ENCODE data around the gene UCP2.

The UCP2 gene

DNA sequence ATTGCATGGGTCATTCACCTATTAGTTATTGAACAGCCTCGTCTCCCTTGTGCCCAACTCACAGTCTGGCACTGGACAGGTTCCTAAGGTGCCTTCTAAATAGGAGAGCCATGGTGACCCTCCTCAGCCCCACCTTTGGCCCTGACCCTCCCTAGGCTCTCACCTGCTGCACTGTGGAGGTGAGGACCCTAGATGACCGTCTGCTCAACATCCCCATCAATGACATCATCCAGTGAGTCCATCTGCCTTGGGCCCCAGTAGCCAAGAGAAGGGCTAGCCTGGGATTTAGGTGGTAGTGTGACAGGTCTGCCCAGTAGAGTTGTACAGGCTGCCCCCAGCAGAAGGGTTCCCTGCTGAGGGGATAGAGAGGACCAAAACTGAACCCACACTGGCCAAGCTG is 13.6 kb downstream of the UCP2 start:
- DNase-seq: no peak

- no peak for DNase-seq
Measured at GRCh38 chr11:73968356-73968966, 14.2 kb downstream of the UCP2 start.

GRCh38 chr11:73965764-73966121 is 16.9 kb downstream of the UCP2 start:
- no peak for DNase-seq

DNA sequence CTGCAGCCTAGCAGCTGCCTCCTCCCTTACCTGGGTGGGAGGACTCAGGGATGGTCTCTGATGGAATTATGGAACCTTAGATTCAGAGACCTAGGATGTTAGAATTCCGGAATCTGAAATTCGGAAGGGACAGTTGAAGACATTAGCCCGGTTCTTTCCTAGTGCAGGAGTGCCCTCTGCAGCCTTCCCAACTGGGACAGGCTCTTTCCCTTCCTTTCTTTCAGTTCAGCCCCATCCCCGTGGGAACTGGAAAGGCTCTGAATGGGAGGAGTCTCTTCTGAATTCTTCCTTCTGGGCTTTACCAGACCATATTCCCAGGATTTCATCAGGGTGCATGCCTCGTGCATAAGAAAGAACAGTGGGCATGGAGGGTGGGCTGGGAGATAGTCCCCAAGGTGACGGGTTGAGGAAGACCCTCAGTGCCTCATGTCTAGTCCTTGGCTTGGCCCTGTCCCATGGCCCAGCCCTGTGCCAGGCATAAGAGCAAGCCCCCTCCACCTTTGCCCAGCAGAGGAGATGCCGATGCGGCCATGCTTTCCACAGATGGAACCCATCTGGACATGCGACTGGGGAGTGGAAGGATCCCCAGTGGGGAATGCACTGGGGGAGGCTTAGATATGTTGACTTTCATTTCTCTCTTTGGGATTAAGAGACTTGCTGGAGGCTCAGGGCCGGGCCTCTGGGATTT is 17.4 kb downstream of the UCP2 start:
- no peak for DNase-seq

GRCh38 chr11:73963861-73964260 is 18.8 kb downstream of the UCP2 start:
- no peak for DNase-seq

- DNase-seq: no peak
Measured at GRCh38 chr11:73962101-73962705, 20.4 kb downstream of the UCP2 start.

- no peak for DNase-seq
Measured at GRCh38 chr11:73961321-73961720, 21.3 kb downstream of the UCP2 start.

- DNase-seq: no peak
Measured at GRCh38 chr11:73958521-73959141, 24.0 kb downstream of the UCP2 start.

DNA sequence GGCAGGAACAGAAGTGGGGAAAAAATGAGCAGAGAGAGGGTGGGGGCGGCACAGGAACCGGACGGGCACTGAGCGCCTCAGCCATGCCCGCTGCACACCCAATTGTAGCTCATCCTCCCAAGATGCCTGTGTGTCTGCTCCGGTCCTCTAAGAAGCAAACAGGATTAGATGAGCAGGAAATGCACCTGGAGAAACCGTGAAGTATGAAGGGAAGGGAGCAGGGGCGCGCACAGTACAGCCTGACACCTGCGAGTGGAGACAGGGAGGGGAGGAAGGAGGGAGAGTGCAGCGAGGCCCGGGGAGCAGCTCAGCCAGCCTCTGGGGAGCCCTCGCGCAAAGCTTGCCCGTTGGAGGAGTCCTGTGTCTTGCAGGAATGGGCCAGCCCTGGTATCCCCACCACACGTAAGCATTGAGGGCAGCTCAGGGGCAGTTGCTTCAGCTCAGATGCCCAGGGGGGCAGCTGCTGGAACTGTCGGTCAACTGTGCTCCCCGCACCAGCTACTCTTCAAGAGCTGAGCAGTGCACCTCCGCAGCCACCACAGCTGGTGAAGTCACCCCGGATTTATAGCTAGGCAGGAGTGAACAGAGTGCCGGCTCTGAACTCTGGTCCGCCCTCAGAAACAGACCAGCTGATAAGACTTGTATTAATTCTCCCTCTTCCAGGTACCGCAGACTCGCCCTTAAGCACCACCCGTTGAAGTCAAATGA is 24.8 kb downstream of the UCP2 start:
- DNase-seq: no peak

- no peak for DNase-seq
Measured at GRCh38 chr11:73956876-73957653, 25.6 kb downstream of the UCP2 start.

GRCh38 chr11:73951797-73952196 is 30.8 kb downstream of the UCP2 start:
- peak; percentile 82 for DNase-seq

- DNase-seq: peak; percentile 37
Measured at GRCh38 chr11:73950869-73951710, 31.6 kb downstream of the UCP2 start, which contains the start of gene DNAJB13. TSS of gene DNAJB13 (plus strand) at chr11:73951026. CDS start at chr11:73951070, 44 bp downstream.

DNA sequence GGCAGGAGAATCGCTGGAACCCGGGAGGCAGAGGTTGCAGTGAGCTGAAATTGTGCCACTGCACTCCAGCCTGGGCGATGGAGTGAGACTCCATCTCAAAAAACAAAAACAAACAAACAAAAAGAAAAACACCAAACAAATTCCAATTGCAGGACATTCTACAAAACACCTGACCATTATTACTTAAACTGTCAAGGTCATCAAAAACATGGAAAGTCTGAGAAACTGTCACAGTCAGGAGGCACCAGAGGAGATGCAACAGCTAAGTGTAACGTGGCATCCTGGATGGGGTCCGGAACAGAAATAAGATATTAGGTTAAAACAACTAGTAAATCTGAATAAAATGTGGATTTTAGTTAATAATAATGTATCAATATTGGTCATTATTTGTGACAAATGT is 32.7 kb downstream of the UCP2 start:
- DNase-seq: no peak

- DNase-seq: no peak
Measured at GRCh38 chr11:73949246-73949645, 33.4 kb downstream of the UCP2 start.

- DNase-seq: no peak
Measured at GRCh38 chr11:73946798-73947458, 35.7 kb downstream of the UCP2 start.

DNA sequence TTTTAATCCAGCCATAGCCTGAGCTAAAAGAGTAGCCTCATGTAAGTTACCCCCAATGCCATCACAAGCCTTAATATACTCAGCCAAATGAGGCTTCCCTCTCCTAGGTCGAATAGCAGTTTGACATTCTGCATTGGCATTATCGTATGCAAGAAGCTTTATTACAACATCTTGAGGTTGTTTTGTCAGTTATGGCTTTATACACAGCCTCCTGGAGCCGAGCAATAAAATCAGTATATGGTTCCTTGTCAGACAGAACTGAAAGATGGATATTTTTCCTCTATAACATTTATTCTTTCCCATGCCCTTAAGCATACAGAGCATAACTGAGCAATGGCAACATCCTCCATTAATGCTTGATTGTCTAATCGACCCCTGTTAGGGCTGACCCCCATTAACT is 37.2 kb downstream of the UCP2 start:
- no peak for DNase-seq

- no peak for DNase-seq
Measured at GRCh38 chr11:73944901-73945300, 37.7 kb downstream of the UCP2 start.

GRCh38 chr11:73944085-73944484 is 38.6 kb downstream of the UCP2 start:
- DNase-seq: no peak

DNA sequence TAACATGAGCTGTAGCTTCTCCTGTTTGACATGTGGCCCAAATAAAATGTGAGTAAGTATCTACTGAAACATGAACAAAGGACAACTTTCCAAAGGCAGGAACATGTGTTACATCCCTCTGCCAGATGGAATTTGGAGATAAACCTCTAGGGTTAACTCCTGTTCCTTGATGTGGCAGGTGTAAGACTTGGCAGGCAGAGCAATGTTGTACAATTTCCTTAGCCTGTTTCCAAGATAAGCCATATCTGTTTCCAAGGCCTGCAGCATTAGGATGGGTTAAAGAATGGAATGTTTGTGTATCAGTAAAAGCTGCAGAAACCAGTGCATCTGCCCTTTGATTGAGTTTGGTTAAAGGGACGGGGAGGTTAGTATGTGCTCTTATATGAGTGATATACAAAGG is 40.6 kb downstream of the UCP2 start:
- DNase-seq: no peak

DNA sequence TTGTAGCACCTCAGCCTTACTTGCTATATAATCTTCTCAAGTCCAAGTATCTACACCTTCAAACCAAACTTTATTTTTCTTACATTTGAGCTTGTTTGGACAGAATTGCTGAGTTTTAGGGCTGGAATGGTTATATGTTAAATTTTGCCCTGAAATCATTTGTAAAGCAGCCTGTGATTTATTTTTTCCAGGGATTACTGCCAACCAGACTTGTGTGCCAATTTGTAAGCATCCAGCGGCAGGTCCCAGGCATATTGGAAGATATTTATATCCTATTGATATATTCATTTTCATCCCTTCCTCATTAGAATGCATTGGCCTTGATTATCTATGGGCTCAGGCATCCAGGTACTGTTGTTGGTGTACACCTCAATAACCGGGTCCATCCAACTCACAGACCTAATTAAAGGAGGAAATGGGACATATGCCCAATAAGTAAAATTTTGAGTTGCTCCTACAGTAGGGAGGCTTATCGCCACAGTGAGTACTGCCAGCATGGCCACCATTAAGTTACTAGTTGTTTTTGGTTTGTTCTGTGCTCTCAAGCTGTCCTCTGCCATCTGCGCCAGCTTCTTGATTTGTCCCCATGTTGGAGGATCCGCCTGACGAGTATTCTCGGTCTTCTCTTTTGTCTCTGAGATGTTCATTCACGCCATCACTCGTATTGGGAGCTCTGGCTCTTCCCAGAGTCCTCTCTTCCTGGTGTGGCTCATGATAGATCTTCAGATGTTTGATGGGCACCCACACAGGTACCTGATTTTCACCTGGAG is 41.7 kb downstream of the UCP2 start:
- no peak for DNase-seq
